Ecto neural progenitor cell (in vitro differentiated cells): ENCODE data around the gene MIOS.

ENCODE experiments used
- DNase-seq: peaks from one replicate; pipeline ENCODE4 v3.0.0-alpha.2; 2018; ENCODE audit warnings: low spot score

Gene MIOS

DNA sequence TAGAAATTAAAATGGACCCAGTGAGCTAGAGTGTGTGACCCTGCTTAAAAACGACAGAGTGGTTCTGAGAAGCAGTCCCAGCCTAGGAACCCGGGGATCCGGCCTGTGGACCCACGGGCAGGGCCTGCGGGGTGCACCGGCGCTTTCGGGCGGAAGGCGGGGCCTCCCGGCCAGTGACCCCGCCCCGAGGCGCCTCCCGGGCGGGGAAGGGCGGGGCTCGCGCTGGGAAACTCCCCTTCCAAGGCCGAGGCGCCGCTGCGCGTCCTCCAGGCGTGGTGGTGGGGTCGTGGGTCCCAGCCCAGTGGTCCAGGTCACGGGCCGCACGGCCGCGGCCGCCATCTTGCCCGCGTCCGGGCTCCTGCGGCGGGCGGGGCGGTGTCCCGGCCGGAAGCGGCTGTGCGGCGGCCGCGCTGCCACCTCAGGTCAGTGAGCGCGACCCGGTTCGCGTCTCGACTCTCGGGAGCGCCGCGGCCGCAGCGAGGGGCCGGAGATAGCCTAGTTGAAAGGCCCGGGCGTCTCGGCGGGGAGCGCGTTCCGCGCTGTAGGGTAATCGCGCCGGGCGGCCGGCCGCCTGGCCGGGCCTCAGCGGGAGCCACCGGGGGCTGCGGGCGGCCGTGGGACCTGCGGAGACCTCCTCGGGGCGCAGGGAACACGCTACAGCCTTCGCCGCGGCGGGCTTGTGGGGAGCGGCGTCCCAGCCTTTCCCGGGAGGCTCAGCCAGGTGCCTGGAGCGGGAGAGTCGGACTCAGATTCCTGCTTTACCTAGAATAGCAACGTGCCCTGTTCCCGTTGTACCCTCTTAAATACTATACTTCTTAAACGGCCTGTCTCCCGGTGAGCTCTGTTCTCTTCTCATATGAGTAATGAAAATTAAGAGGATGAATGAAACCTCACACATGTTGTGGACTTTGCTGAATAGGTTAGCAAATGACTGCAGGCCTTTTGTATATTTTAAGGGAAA is at the start of gene MIOS:
MIOS (plus strand) TSS at position 234 of the 961 bp plus-strand sequence. CDS start 5,592 bp downstream, outside the sequence.
- DNase-seq, result peak; percentile 89

DNA sequence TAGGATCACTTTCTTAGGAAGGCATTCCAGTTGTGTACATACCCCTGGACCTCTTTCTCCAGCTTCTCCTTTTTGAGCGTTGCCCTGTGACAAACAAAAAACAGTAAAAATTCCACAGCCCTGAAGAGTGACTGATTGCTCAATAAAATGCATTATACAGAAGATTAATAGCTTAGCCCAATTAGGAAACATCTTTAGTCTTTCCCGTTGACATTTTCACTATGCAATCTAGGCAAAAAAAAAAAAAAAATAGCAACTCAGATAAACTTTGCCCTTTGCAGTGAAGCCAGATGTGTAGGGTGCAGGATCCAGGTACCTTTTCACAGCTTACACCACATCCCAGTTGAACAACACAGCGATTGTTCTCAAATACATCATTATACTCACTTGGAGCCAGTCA is 48.9 kb upstream of the MIOS start:
- DNase-seq, result no peak

- DNase-seq, result no peak
Measured at GRCh38 chr7:7519056-7519455, 47.6 kb upstream of the MIOS start.

GRCh38 chr7:7519528-7519927 is 47.2 kb upstream of the MIOS start:
- no peak for DNase-seq

- no peak for DNase-seq
Measured at GRCh38 chr7:7521259-7521658, 45.4 kb upstream of the MIOS start.

DNA sequence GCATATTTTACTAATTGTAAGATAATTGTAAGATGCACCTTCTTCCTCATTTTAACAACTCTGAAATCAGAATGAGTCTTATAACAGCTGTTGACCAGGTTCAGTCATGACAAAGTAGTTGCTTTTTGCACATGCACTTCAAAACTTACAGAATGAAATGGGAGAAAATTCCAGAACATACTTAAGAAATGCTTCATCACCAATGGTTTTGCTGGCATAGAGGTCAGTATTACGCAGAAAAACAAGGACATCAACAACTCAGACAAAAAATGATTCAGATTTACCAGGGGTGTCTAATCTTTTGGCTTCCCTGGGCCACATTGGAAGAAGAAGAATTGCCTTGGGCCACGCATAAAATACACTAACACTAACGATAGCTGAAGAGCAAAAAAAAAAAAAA is 44.3 kb upstream of the MIOS start:
- DNase-seq, result no peak

DNA sequence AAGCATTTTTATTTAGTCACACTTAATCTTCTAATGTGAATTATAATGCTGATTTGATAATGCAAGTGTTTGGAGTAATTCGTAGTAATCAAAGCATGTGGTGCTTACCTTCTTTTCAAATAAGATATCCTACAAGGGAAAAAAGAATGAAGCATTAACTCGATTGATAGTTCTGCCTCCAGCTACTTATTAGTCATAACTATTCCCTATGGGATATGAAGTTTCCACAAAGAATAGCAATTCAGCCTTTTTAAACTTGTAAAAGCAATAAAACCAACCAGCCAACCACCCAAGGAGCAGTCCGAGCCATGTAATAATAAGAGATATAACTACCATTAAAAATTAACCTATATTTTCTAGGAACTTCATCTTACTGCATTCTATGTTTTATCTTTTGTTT is 42.6 kb upstream of the MIOS start:
- no peak for DNase-seq

GRCh38 chr7:7526006-7526405 is 40.7 kb upstream of the MIOS start:
- no peak for DNase-seq

GRCh38 chr7:7527047-7527446 is 39.6 kb upstream of the MIOS start:
- DNase-seq, result no peak

GRCh38 chr7:7529328-7529727 is 37.4 kb upstream of the MIOS start:
- DNase-seq, result no peak

DNA sequence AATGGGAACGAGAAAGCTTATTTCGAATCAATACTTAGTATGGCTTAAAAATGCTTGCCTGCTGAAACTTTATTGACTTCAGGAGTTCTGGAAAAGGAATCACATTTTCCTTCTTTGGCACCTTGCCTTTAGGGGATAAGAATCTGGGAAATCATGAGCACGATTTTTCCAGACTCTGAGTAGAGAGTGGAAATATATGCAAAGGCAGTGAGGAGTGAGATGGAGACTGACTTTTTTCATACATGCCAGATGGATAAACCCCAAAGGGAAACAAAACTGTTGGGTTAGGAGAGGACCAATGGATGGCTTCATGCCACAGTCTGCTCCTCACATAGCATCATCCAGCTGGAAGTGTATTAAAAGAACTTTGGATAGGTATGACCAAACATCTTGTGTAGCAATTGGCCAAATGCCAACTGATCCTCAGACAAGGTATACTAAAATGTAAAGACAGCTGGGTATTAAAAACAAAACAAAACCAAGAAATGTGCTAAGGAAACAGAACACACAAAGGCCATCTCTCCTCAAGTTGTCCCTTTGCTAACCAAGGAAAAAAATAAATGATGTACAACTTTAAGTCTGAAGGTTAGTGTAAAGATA is 32.8 kb upstream of the MIOS start:
- no peak for DNase-seq

GRCh38 chr7:7535691-7536090 is 31.0 kb upstream of the MIOS start, which contains the start of gene COL28A1:
COL28A1 (minus strand) TSS chr7:7535873; CDS start chr7:7532875, 2,998 bp downstream.
- DNase-seq, result no peak

GRCh38 chr7:7536396-7537019 is 30.2 kb upstream of the MIOS start:
- DNase-seq, result no peak

DNA sequence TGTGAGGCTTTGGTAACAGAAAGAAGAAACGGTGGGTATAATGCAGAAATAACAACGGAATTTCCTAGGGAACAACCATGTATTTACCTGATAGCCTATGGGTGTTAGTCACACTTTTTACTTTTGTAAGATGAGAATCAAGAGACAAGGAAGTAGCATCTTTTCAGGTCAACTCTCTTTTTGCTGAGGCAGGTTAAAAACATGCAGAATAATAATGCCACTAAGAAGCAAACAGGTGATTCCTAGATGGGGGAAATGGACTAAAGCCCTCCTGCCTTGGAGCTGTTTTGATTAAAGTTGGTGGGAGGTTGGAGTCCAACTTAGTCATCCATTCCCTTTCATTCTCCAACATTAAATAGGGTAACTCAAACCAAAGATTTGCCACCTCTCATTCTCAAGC is 29.0 kb upstream of the MIOS start:
- no peak for DNase-seq

DNA sequence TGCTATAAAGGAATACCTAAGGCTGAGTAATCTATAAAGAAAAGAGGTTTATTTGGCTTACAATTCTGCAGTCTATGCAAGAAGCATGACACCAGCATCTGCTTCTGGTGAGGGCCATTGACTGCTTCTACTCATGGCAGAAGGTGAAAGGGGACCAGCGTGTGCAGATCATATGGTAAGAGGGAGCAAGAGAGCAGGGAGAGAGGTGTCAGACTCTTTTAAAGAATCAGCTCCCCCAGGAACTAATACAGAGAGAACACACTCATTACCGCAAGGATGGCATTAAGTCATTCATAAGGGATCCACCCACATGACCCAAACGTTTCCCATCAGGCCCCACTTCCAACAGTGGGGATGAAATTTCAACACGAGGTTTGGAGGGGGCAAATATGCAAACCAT is 27.5 kb upstream of the MIOS start:
- no peak for DNase-seq

DNA sequence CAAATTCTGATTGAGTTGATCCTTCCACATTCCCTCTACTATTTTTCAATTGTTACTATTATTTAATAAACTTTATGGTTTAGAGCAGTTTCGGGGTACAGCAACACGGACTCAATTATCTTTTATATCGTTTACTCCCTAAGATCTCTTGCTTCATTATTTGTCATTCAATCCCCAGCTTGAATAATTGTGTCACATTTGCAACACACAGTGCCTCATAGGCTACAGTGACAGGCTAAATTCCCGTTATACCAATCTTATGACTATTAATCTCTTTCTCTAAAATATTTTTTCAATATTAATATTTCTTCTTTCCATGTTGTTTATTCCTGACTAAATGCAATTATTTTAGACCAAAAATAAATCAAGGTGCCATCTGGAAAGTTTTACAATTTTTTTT is 27.0 kb upstream of the MIOS start:
- no peak for DNase-seq

DNA sequence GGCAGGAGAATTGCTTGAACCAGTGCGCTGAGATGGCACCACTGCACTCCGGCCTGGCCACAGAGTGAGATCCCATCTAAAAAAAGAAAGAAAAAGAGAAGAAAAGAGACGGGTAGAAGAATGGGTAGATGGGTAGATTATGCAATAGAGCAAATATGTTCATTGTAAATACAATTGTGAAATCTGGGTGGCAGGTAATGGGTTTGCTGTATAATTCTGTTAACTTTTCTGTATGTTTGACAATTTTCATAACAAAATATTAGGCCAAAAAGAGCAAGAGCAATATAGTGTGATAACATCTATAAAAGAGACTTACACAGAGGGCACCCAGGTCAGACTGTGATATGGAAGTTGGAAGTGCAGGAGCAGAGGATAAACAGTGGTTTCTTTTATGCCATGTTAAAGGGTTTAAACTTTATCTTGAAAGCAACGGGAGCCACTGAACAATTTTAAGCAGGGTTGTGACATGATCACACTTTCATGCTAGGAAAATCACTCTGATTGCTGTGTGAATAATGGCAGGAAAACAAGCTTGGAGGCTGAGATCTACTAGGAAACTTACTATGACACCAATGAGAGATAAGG is 24.3 kb upstream of the MIOS start:
- DNase-seq, result no peak

- no peak for DNase-seq
Measured at GRCh38 chr7:7548407-7548806, 18.3 kb upstream of the MIOS start.

GRCh38 chr7:7550663-7551062 is 16.0 kb upstream of the MIOS start:
- DNase-seq, result no peak

GRCh38 chr7:7552199-7552598 is 14.5 kb upstream of the MIOS start:
- no peak for DNase-seq

DNA sequence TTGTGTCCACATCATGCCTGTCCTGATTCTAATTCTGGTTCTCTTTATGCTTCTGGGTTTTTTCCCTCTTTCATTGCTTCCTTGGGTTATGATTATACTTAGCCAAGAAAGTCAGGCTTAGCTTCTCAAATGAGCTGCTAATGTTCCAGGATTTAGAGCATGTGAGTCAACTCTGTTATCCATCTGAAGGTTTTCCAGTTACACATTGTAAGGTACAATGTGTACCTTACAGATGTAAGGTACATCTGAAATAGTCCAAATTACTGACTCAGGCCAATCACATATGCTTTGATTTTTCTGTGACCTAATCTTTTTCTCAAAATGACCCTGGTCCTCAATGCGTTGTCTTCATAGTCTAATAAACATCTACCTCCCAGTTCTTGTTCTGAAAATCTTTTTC is 13.3 kb upstream of the MIOS start:
- no peak for DNase-seq

GRCh38 chr7:7554021-7554432 is 12.7 kb upstream of the MIOS start:
- no peak for DNase-seq
